ENCODE results near the gene CTIF.

CTIF gene

GRCh38 chr18:48533340-48534070, 5.3 kb upstream of the CTIF start:
- no peak for DNase-seq (ENCODE audit: low read depth)

- DNase-seq (ENCODE audit: low read depth): no peak
Measured at GRCh38 chr18:48534364-48534763, 4.5 kb upstream of the CTIF start.

GRCh38 chr18:48535956-48536355, 2.9 kb upstream of the CTIF start:
- DNase-seq (ENCODE audit: low read depth): no peak

GRCh38 chr18:48536516-48536915, 2.3 kb upstream of the CTIF start:
- DNase-seq (ENCODE audit: low read depth): no peak

- no peak for DNase-seq (ENCODE audit: low read depth)
Measured at GRCh38 chr18:48539406-48540250, 797 bp downstream of the CTIF start.

- DNase-seq (ENCODE audit: low read depth): no peak
Measured at GRCh38 chr18:48540251-48541025, 1.6 kb downstream of the CTIF start.

- DNase-seq (ENCODE audit: low read depth): no peak
Measured at GRCh38 chr18:48541026-48541746, 2.4 kb downstream of the CTIF start.

GRCh38 chr18:48541747-48542400, 3.0 kb downstream of the CTIF start:
- DNase-seq (ENCODE audit: low read depth): no peak

- DNase-seq (ENCODE audit: low read depth): no peak
Measured at GRCh38 chr18:48542513-48543181, 3.8 kb downstream of the CTIF start.

- no peak for DNase-seq (ENCODE audit: low read depth)
Measured at GRCh38 chr18:48543228-48543627, 4.4 kb downstream of the CTIF start.

- DNase-seq (ENCODE audit: low read depth): no peak
Measured at GRCh38 chr18:48544116-48544515, 5.3 kb downstream of the CTIF start.

GRCh38 chr18:48544661-48545415, 6.0 kb downstream of the CTIF start:
- DNase-seq (ENCODE audit: low read depth): no peak

- no peak for DNase-seq (ENCODE audit: low read depth)
Measured at GRCh38 chr18:48545757-48546321, 7.0 kb downstream of the CTIF start.

- no peak for DNase-seq (ENCODE audit: low read depth)
Measured at GRCh38 chr18:48546396-48546795, 7.6 kb downstream of the CTIF start.

- no peak for DNase-seq (ENCODE audit: low read depth)
Measured at GRCh38 chr18:48547531-48547981, 8.7 kb downstream of the CTIF start.

GRCh38 chr18:48548011-48548771, 9.4 kb downstream of the CTIF start:
- DNase-seq (ENCODE audit: low read depth): no peak

GRCh38 chr18:48548921-48549320, 10.1 kb downstream of the CTIF start:
- DNase-seq (ENCODE audit: low read depth): no peak

GRCh38 chr18:48550101-48550729, 11.4 kb downstream of the CTIF start:
- DNase-seq (ENCODE audit: low read depth): no peak
